Stimulated activated naive CD4-positive, alpha-beta T cell treated with Interleukin-2 at 50 U/mL for 16 hours (primary cell): ENCODE measurements around the gene PARS2.

Experiments
- DNase-seq: peaks from one replicate; lab custom pipeline; 2025; lab: John Stamatoyannopoulos, UW

The PARS2 gene

GRCh38 chr1:54764133-54764921 is at the start of gene PARS2:
Gene PARS2 (minus strand): TSS chr1:54764523. CDS start chr1:54759161, 5,362 bp downstream.
- DNase-seq: peak; percentile 96

DNA sequence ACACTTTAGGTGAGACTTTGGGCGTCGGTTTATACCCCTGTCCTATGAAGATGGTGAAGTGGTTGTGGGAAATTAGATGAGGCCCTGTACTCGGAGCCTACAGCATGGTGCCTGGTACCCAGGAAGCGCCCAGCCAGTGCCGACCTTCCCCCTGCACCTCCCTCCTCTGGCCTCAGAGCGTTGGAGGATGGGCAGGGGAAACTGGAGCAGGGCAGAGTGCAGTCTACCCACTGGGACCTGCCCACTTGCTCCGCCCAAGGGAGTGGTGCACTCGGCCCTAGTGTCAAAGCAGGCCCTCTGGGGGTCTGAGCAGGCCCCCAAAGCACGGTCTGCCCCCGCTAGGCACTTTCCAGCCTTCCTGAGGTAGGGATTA is 49.8 kb upstream of the PARS2 start:
- DNase-seq: no peak

GRCh38 chr1:54813485-54814125 is 49.3 kb upstream of the PARS2 start:
- no peak for DNase-seq

GRCh38 chr1:54812801-54813484 is 48.6 kb upstream of the PARS2 start:
- DNase-seq: no peak

GRCh38 chr1:54811739-54812655 is 47.7 kb upstream of the PARS2 start:
- DNase-seq: no peak

- no peak for DNase-seq
Observed at GRCh38 chr1:54811066-54811465, 46.7 kb upstream of the PARS2 start.

- peak; percentile 57 for DNase-seq
Observed at GRCh38 chr1:54810153-54810942, 46.0 kb upstream of the PARS2 start.

DNA sequence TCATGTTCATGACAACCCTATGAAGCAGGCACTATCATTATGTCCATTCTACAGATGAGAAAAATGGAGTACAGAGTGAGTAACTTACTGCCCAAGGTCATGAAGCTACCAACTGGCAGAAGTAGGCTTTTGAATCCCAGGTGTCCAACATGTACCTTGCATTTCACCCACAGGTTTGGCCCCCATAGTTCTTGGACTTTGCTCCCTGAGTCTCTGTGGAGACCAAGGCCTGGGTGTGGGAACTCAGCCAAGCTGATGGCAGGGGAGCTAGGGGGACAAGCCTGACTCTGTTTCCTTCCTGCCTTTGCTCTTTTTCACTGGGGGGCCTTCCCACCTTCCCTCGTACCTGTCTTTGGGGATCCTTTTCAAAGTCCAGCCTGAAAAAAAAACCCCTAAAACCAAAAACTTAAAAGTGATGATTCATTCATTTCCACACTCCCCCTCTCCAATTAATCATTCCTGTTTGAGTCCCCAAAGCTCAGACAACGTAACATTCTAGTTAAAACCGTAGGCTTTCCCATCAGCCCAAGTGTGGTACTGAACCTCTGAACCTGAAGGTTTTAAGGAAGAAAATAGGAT is 45.3 kb upstream of the PARS2 start:
- DNase-seq: no peak

- DNase-seq: no peak
Observed at GRCh38 chr1:54808443-54809207, 44.3 kb upstream of the PARS2 start.

DNA sequence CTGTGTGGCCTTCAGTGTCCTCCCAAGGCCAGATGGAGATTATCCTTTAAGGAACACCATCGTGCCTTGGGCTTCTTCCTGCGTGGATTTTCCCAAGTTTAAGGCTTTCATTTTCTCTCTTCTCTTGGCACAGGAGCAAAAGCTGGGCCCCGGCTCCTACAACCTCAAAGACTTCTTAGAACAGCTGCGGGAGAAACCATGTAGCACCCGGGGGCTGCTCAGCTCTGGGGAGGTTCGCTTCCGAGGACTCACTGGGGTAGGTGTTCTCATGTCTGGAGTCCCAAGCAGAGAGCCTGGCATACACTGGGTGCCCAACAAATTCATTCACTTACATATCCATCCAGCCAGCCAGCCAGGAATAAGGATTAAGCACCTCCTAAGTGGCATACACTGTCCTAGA is 43.4 kb upstream of the PARS2 start:
- DNase-seq: no peak

GRCh38 chr1:54806931-54807611 is 42.7 kb upstream of the PARS2 start:
- peak; percentile 9 for DNase-seq

DNA sequence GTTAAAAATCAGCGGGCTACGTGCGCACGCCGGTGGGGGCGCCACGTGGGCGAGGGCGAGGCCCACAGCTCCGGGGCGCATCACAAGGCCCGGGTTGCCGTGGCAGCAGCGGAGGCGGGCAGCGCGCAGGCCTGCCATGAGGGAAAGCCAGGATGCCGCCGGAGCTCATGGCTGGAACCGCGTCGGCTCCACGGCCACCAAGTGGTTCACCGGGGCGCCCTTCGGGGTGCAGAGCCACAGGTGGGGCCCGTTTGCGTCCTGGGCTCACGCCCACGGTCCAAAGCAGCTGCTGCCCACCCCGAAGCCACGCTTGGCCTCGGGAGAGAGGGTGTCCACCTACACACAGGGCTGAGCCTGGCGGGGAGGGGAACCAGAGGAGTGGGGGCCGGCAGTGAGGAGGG is 41.7 kb upstream of the PARS2 start:
- no peak for DNase-seq

- no peak for DNase-seq
Observed at GRCh38 chr1:54805466-54805865, 41.1 kb upstream of the PARS2 start.

DNA sequence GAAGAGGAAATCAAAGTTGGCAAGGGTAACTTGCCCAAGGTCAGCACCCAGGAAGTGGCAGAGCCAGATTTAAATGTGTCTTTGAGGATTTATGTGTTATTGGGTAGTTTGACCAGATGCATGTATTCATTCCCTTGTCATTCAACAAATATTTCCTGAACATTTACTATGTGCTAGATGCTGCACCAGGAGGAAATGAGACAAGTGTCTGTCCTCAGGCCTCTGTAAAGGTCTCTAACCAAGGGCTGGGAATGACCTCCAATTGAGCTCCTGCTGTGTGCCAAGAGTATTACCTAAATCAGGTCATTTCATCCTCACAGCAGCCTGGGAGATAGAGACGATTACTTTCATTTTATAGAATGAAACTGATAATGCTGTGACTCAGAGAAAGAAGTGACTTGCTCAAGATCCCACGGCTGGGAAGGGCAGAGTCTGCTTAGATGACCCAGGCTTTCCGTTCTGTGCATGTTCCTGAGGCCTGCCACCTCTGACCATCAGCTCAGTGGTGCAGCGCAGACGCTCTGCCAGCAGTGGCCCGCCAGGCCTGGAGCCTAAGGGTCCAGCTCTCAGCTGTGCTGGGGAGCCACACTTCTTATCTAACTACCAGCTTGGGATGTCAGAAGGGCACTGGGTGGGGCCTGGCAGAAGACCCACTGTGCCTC is 40.3 kb upstream of the PARS2 start:
- peak; percentile 36 for DNase-seq

DNA sequence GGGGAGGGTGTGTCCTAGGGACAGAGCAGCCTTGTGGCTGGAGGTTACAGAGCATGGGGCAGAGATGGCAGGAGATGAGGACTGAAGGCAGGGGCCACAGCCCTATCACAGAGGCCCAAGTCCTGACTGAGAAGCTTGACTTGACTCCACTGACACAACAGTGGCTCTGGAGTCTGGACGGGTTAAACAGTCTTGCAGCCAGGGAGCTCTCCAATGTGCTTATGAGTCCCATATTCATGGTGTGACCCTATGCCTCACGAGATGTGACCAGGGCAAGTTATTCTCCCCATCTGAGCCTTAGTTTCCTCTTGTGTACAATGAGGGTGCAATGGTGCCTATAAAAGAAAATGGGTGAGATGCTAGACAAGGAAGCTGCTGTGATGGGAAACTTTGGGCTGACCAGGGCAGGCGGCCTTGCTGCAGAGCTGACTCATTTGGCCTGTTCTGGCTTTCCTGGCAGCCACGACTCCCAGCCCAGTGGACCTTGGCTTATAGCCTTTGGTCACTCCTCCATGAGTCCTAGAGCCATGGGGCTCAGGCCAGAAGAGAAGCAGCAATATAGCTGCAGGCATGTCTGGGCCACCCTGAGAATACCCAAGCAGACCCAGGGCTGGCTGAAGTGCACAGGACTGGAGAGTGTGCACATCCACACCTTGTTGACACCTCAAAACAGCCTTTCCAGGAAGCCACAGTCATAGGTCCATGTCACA is 39.6 kb upstream of the PARS2 start:
- no peak for DNase-seq

DNA sequence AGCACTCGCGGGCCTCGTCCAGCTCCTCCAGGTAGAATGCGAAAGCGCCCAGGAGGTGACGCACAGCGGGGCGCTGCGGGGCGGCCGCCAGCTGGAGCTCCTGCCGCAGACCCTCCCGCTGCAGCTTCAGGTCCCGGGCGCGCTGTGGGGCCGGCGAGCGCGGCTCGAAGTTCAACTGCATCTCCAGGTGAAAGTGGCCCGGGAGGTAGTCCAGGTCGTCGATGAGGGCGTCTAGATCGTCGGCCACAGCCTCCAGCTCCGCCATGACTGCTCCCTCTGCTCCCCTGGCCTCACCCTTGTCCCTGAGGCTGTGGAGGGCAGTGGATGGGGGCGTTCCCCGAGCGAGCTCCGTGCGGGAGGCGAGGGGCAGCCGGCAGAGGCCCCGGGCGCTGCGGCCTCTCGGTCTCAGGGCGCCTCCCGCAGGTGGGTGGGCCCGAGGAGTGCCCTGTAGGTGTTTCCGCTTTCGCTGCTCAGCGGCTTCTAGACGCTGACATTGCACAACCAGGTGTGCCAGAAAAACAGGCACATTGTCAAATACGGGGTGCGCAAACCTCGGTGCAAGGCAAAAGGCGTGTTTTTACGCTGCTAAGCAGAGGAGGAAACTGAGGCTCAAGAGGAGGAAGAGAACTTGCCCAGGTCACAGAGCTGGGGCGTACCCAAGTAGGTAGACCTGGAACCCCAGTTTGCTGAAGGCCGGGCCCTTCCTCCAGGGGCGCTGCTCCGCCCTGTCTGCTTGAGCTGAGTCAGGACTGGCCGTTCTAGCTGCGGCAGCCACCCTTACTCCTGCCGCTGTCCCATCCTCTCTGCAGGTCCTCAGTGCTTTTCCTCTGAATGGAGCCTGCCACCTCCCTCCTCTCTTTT is 36.8 kb upstream of the PARS2 start, which contains the start of gene TTC22:
TSS of gene TTC22 (minus strand) at position 425 of the 861 bp plus-strand sequence. CDS start at position 265, 160 bp downstream.
- DNase-seq: peak; percentile 69
